GM21786 (cell line): ENCODE results near the gene KIF5B.

Source experiments
- ATAC-seq: cut with Tn5 transposase; IDR thresholded peaks from one replicate; pipeline ENCODE4 v1.9.1; 2021; ENCODE audit not compliant: unreplicated experiment

The KIF5B gene

DNA sequence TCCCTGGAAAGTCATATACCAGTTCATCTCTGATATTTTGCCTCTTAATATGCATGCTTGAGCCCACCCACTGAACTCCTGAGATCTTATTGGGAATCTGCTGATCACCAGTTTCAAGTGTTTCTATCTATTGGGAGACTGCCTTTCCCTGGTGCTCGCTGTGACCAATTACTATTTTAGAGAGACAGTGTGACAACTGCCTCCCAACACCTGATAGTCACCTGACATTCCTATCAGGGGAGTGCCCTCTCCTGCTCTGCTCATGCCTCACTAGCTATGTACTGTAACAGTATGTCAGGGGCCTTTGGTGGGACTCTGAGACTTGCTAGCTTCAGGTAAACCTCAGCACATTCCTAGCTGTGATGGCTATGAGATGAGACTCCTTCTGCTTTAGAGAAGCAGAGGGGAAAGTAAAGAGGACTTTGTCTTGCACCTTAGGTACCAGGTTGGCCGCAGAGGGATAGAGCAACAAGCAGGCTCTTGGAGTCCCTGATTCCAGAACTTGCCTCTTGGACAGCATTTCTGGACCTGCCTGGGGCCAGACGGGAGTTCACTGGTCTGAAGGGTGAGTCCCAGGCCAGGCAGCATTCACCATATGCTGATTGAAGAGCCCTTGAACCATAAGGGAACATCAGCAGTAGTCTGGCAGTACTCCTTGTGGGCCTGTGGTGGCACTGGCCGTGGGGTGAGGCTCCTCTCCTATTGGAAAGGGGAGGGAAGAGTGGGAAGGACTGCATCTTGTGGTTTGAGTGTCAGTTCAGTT lies 93.2 kb downstream of the KIF5B start:
- ATAC-seq, result no peak

DNA sequence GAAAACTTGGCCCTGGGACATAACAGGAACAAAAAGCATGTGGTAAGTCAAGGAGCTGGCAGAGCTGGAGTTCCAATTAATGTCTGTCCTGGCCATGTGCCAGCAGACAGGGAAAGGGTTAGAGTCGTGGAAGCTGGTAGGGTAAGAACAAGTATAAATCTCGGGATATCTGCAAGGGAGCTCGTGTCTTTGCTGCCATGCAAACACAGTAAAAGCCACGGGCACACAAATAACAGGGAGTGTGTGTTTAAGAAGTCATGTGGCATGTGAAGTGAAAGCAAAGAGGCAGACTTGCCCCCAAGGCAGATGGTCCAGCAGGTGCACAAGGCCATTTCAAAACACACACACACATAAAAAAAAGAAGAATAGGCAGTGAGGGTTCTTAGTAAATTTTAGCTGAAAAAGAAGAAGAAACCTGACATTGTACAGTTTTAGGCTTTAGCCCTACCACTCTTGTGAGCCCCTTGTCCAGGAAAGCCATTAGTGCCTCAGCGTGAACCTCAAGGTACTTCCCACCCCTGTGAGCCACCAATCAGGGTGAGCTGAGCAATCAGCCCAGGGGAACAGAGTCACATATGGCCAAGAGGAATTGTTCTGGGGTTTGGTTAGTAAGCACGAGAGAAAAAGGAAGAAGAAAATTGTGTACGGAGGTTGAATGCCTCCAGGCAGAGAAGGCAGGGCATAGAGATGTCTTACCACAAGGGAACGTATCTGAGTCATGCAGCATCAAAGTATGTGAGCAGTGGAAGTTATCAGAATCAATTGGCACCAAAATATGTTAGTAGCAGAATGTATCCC lies 94.7 kb downstream of the KIF5B start:
- no peak for ATAC-seq

DNA sequence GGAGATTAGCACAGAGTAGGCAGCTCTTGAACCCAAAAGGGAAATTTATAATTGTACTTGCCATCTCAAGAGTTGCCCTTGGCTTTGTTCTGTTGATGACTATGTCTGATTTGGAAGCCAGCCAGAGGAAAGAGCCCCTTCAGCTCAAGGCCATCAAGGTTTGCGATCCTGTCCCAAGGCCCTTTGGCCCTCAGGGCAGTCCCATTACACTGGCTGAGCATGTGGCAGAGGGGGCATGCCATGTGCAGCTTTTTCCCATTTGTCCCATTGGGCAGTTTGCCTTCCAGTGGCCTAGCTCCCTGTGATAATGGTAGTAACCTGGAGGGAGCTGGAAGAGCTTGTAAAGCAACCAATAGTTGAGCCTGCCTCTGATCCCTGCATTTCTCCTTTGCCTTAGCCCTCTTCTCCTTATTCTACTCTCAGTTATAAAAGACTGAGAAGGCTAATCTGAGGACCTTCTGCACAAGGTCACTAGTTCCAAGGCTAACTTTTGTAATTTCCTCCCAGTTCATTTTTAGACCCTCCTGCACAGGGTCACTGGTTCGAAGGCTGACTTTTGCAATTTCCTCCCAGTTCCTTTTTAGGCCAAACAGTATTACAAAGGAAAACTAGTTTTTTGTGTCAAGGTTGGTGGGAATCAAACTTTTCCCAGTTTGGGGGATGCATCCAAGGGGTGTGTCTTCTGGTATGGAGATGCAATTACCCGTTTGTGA lies 96.6 kb downstream of the KIF5B start:
- ATAC-seq, result no peak
